ENCODE data around the gene ACSBG1.

The ACSBG1 gene

DNA sequence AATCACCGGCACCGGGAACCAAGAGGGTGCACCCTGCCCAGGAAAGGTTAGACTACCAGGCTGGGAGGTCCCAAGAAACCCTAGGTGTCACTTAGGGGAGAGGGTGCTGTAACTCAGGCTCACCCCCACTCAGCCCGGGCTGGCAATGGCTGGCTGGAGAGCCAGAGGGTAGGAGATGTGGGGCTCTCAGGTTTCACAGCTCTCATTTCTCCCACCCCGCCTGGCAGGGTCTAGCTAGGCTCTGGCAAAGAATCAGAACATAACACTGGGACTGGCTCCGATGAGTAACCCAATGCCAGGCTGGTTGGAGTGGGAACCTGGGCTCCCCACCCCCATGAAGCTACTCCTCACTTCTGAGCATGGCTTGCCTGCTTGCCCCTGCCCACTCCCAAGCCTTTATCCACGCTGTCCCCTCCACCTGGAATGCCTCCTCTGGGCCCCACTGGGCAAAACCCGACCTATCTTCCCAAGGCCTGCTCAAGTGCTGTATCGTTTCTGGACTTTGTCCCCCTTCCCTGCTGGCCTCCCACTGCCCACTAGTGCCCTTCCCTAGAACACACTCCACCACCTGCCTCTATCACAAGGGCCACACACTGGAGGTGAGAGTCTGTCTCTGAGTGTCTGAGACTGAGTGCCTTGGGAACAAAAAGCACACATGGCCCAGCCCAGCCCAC lies 105.2 kb downstream of the ACSBG1 start:
- FAIRE-seq = no peak

- no peak for FAIRE-seq
Measured at GRCh38 chr15:78127882-78128281, 106.5 kb downstream of the ACSBG1 start.

DNA sequence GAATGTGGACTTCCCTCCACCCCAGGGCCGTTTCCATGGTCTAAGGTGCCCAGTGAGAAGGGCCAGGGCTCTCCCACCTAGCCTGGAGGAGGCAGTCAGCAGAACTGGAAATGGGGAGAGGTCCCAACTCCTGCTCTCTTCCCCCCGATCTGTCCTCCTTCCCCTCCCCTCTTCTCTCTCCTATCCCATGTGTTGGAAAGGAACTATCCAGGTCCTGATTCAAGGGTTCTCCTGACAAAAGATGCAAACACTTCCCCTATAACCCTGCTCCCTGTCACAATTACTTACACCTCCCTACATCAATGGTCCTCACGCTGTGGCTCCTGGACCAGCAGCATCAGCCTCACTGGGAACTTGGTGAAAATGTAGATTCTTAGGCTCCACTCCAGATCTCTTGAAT lies 109.1 kb downstream of the ACSBG1 start:
- FAIRE-seq = no peak

DNA sequence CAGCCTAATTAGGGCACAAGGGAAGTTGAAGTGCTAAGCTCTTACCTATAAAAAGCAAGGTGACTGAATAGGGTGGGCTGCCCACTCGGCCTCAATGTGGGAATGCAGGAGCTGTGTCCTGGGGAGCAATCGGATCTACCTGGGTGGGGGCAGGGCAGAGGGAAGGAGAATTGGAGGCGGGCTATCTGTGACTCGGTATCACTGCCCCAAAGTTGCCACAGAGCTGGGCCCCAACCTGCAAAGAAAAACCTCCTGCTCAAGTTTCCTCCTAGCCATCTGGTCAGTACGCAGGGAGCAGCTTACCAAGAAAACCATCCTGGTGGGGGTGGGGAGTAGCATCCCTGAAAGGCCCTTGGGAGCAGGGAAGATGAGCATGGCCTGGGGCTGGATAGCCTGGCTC lies 113.8 kb downstream of the ACSBG1 start:
- no peak for FAIRE-seq
